ENCODE data around the gene NANOS2.

Gene NANOS2

GRCh38 chr19:45895519-45895972 is 19.0 kb downstream of the NANOS2 start:
- Histone ChIP-seq H2AFZ (ENCODE audit: low read depth, low read length) (no peak overlapping the region), H3K9me3 (ENCODE audit: control insufficient read depth, low read length) (no peaks in the 10 kb centered on the region), H3K4me2 (ENCODE audit: low read length, poor library complexity, severe bottlenecking) (no peak overlapping the region), H2BK15ac (ENCODE audit: low read depth, poor library complexity, severe bottlenecking) (no peak overlapping the region), H3K14ac (ENCODE audit: low read length in 2 of 2) (no peak overlapping the region), H3K27me3 (ENCODE audit: control insufficient read depth in 1 of 2, insufficient read depth in 1 of 2, low read length in 2 of 2) (no peaks in the 10 kb centered on the region), H2AK5ac (ENCODE audit: low read length, severe bottlenecking) (no peak overlapping the region), H3K23ac (ENCODE audit: low read length in 2 of 2) (no peak overlapping the region), H4K8ac (ENCODE audit: low read length) (no peak overlapping the region), H3K18ac (ENCODE audit: low read depth in 1 of 2, low read length in 2 of 2) (no peak overlapping the region), H3K4me3 (ENCODE audit: insufficient read depth in 1 of 2, low read depth in 1 of 2, low read length in 2 of 2) (no peak overlapping the region), H3K79me1 (replicated peaks; ENCODE audit: low read length, poor library complexity, severe bottlenecking) (peaks cover 27% of the 10 kb centered on the region), H3K4me1 (ENCODE audit: control insufficient read depth, insufficient read depth, low read depth, low read length) (peaks cover 2% of the 10 kb centered on the region), H2BK12ac (ENCODE audit: low read length in 2 of 2) (no peak overlapping the region), H2BK5ac (ENCODE audit: low read depth, low read length, poor library complexity, severe bottlenecking) (no peak overlapping the region), H4K91ac (ENCODE audit: low read length) (no peak overlapping the region), H3K36me3 (ENCODE audit: control insufficient read depth in 1 of 2, insufficient read depth in 2 of 2, low read depth in 1 of 2, low read length in 2 of 2) (peaks cover 44 to 63% of the 10 kb centered on the region in 2 experiments), H2BK120ac (ENCODE audit: low read depth, low read length) (no peak overlapping the region), H3K27ac (ENCODE audit: low read length, poor library complexity, severe bottlenecking) (no peak overlapping the region), H3K4ac (ENCODE audit: low read depth in 1 of 2, low read length in 2 of 2) (no peak overlapping the region), H3K9ac (ENCODE audit: low read length) (no peak overlapping the region)
- DNase-seq = no peak
- 85% methylated on average over 8 of the region's 9 CpGs for WGBS

GRCh38 chr19:45890877-45891276 is 23.7 kb downstream of the NANOS2 start:
- Histone ChIP-seq H3K9ac (ENCODE audit: low read length) (no peak overlapping the region), H2BK15ac (ENCODE audit: low read depth, poor library complexity, severe bottlenecking) (no peak overlapping the region), H2AFZ (ENCODE audit: low read depth, low read length) (no peak overlapping the region), H4K8ac (ENCODE audit: low read length) (no peak overlapping the region), H3K23ac (ENCODE audit: low read length in 2 of 2) (no peak overlapping the region), H2BK5ac (ENCODE audit: low read depth, low read length, poor library complexity, severe bottlenecking) (no peak overlapping the region), H3K4me2 (ENCODE audit: low read length, poor library complexity, severe bottlenecking) (no peak overlapping the region), H3K4me1 (ENCODE audit: control insufficient read depth, insufficient read depth, low read depth, low read length) (peaks cover 2% of the 10 kb centered on the region), H3K27me3 (ENCODE audit: control insufficient read depth in 1 of 2, insufficient read depth in 1 of 2, low read length in 2 of 2) (no peaks in the 10 kb centered on the region), H3K79me1 (replicated peaks; ENCODE audit: low read length, poor library complexity, severe bottlenecking) (peaks cover 16% of the 10 kb centered on the region), H2BK120ac (ENCODE audit: low read depth, low read length) (no peak overlapping the region), H3K4me3 (ENCODE audit: insufficient read depth in 1 of 2, low read depth in 1 of 2, low read length in 2 of 2) (no peak overlapping the region), H4K91ac (ENCODE audit: low read length) (no peak overlapping the region), H3K18ac (ENCODE audit: low read depth in 1 of 2, low read length in 2 of 2) (no peak overlapping the region), H3K4ac (ENCODE audit: low read depth in 1 of 2, low read length in 2 of 2) (no peak overlapping the region), H3K14ac (ENCODE audit: low read length in 2 of 2) (no peak overlapping the region), H2BK12ac (ENCODE audit: low read length in 2 of 2) (no peak overlapping the region), H3K9me3 (ENCODE audit: control insufficient read depth, low read length) (no peaks in the 10 kb centered on the region), H2AK5ac (ENCODE audit: low read length, severe bottlenecking) (no peak overlapping the region), H3K27ac (ENCODE audit: low read length, poor library complexity, severe bottlenecking) (no peak overlapping the region), H3K36me3 (ENCODE audit: control insufficient read depth in 1 of 2, insufficient read depth in 2 of 2, low read depth in 1 of 2, low read length in 2 of 2) (peaks cover 20 to 42% of the 10 kb centered on the region in 2 experiments)
- DNase-seq = no peak
- WGBS = 89% methylated on average over 12 of the region's 17 CpGs

DNA sequence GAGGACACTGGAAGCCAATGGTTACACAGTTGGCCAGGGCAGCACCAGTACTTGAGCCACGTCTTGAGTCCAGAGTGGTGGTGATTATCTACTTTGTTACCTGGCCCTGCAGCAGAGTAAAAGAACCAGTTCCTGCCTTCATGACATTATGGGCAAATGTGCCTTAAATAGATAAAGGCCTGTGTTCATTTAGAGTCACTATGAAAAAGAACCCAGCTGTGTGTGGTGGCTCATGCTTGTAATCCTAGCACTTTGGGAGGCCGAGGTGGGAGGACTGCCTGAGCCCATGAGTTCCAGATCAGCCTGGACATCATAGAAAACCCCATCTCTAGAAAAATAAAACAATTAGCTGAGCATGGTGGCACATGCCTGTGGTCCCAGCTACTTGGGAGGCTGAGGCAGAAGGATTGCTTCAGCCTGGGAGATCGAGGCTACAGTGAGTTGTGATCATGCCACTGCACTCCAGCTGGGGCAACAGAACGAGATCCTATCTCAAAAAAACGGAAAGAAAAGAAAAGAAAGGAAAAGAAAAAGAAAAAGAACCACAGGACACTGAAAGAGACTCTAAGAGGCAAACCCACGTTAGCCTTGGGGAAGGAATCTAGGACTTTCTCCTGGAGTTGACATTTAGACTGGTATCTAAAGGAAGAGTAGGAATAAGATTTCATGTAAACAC is 25.2 kb downstream of the NANOS2 start:
- Histone ChIP-seq H4K91ac (ENCODE audit: low read length) (no peak overlapping the region), H2AK5ac (ENCODE audit: low read length, severe bottlenecking) (no peak overlapping the region), H3K23ac (ENCODE audit: low read length in 2 of 2) (no peak overlapping the region), H2AFZ (ENCODE audit: low read depth, low read length) (no peak overlapping the region), H3K27ac (ENCODE audit: low read length, poor library complexity, severe bottlenecking) (no peak overlapping the region), H3K4ac (ENCODE audit: low read depth in 1 of 2, low read length in 2 of 2) (no peak overlapping the region), H3K36me3 (ENCODE audit: control insufficient read depth in 1 of 2, insufficient read depth in 2 of 2, low read depth in 1 of 2, low read length in 2 of 2) (peaks cover 11 to 39% of the 10 kb centered on the region in 2 experiments), H3K79me1 (replicated peaks; ENCODE audit: low read length, poor library complexity, severe bottlenecking) (peaks cover 14% of the 10 kb centered on the region), H2BK120ac (ENCODE audit: low read depth, low read length) (no peak overlapping the region), H2BK12ac (ENCODE audit: low read length in 2 of 2) (no peak overlapping the region), H3K4me1 (ENCODE audit: control insufficient read depth, insufficient read depth, low read depth, low read length) (peaks cover 15% of the 10 kb centered on the region), H2BK15ac (ENCODE audit: low read depth, poor library complexity, severe bottlenecking) (no peak overlapping the region), H3K14ac (ENCODE audit: low read length in 2 of 2) (no peak overlapping the region), H3K27me3 (ENCODE audit: control insufficient read depth in 1 of 2, insufficient read depth in 1 of 2, low read length in 2 of 2) (no peaks in the 10 kb centered on the region), H3K4me3 (ENCODE audit: insufficient read depth in 1 of 2, low read depth in 1 of 2, low read length in 2 of 2) (no peak overlapping the region), H3K4me2 (ENCODE audit: low read length, poor library complexity, severe bottlenecking) (no peak overlapping the region), H4K8ac (ENCODE audit: low read length) (no peak overlapping the region), H3K9ac (ENCODE audit: low read length) (no peak overlapping the region), H3K18ac (ENCODE audit: low read depth in 1 of 2, low read length in 2 of 2) (no peak overlapping the region), H2BK5ac (ENCODE audit: low read depth, low read length, poor library complexity, severe bottlenecking) (no peak overlapping the region), H3K9me3 (ENCODE audit: control insufficient read depth, low read length) (no peaks in the 10 kb centered on the region)
- no peak for DNase-seq
- WGBS = 80% methylated on average over 5 of the region's 6 CpGs

- Histone ChIP-seq H2BK15ac (ENCODE audit: low read depth, poor library complexity, severe bottlenecking) (no peak overlapping the region), H3K9me3 (ENCODE audit: control insufficient read depth, low read length) (no peaks in the 10 kb centered on the region), H2BK12ac (ENCODE audit: low read length in 2 of 2) (no peak overlapping the region), H3K4me3 (ENCODE audit: insufficient read depth in 1 of 2, low read depth in 1 of 2, low read length in 2 of 2) (peak overlapping the region; percentile 26 to 88), H3K4ac (ENCODE audit: low read depth in 1 of 2, low read length in 2 of 2) (peak overlapping the region; percentile 18 to 85), H2AFZ (ENCODE audit: low read depth, low read length) (peak overlapping the region; percentile 46), H3K4me2 (ENCODE audit: low read length, poor library complexity, severe bottlenecking) (peak overlapping the region; percentile 80), H2BK5ac (ENCODE audit: low read depth, low read length, poor library complexity, severe bottlenecking) (no peak overlapping the region), H3K27ac (ENCODE audit: low read length, poor library complexity, severe bottlenecking) (no peak overlapping the region), H3K27me3 (ENCODE audit: control insufficient read depth in 1 of 2, insufficient read depth in 1 of 2, low read length in 2 of 2) (no peaks in the 10 kb centered on the region), H3K79me1 (replicated peaks; ENCODE audit: low read length, poor library complexity, severe bottlenecking) (peaks cover 21% of the 10 kb centered on the region), H3K14ac (ENCODE audit: low read length in 2 of 2) (no peak overlapping the region), H2BK120ac (ENCODE audit: low read depth, low read length) (no peak overlapping the region), H3K36me3 (ENCODE audit: control insufficient read depth in 1 of 2, insufficient read depth in 2 of 2, low read depth in 1 of 2, low read length in 2 of 2) (peaks cover 17 to 43% of the 10 kb centered on the region in 2 experiments), H3K9ac (ENCODE audit: low read length) (peak overlapping the region; percentile 99), H3K18ac (ENCODE audit: low read depth in 1 of 2, low read length in 2 of 2) (peak overlapping the region; percentile 16 to 31), H3K4me1 (ENCODE audit: control insufficient read depth, insufficient read depth, low read depth, low read length) (peaks cover 34% of the 10 kb centered on the region), H2AK5ac (ENCODE audit: low read length, severe bottlenecking) (no peak overlapping the region), H3K23ac (ENCODE audit: low read length in 2 of 2) (no peak overlapping the region), H4K8ac (ENCODE audit: low read length) (peak overlapping the region; percentile 78), H4K91ac (ENCODE audit: low read length) (no peak overlapping the region)
- WGBS = 52% methylated on average over 9 of the region's 10 CpGs
- no peak for DNase-seq
Observed at GRCh38 chr19:45887200-45887710, 27.3 kb downstream of the NANOS2 start.
